DOHH2 (cell line): ENCODE data around the gene RAD51B.

ENCODE experiments used
- H3F3A ChIP-seq: fragments of 200-600 bp; sonication (generic), shearing (Covaris generic); 2 replicates; pipeline ENCODE4 v1.6.0; 2016; ENCODE audit warnings: antibody characterized with exemption, mild to moderate bottlenecking; ENCODE audit not compliant: control insufficient read depth, insufficient read depth
- H3K27ac ChIP-seq: fragments of 200-600 bp; sonication (generic); 2 replicates; pipeline ENCODE4 v1.5.1; 2014; ENCODE audit warnings: low read depth, mild to moderate bottlenecking, low read length, moderate library complexity
- H3K27me3 ChIP-seq: fragments of 200-600 bp; sonication (generic); 2 replicates; pipeline ENCODE4 v1.6.1; 2014; ENCODE audit warnings: mild to moderate bottlenecking, low read length, mixed read lengths; ENCODE audit not compliant: control insufficient read depth
- H3K36me3 ChIP-seq: fragments of 200-600 bp; sonication (generic); 2 replicates; pipeline ENCODE4 v1.6.1; 2014; ENCODE audit warnings: mild to moderate bottlenecking, low read length, moderate library complexity, mixed read lengths; ENCODE audit not compliant: control insufficient read depth
- H3K4me1 ChIP-seq: fragments of 200-600 bp; sonication (generic); 2 replicates; pipeline ENCODE4 v1.6.1; 2014; ENCODE audit warnings: mild to moderate bottlenecking, low read length, mixed read lengths; ENCODE audit not compliant: control insufficient read depth
- H3K4me2 ChIP-seq: fragments of 200-600 bp; sonication (generic); 2 replicates; pipeline ENCODE4 v1.6.0; 2014; ENCODE audit warnings: mild to moderate bottlenecking, low read length, moderate library complexity
- H3K4me3 ChIP-seq: fragments of 200-600 bp; sonication (generic); 2 replicates; pipeline ENCODE4 v1.5.1; 2014; ENCODE audit warnings: mild to moderate bottlenecking, low read length, mixed read lengths
- H3K79me2 ChIP-seq: fragments of 200-600 bp; sonication (generic); 2 replicates; pipeline ENCODE4 v1.6.1; 2014; ENCODE audit warnings: mild to moderate bottlenecking, low read length, mixed read lengths; ENCODE audit not compliant: control insufficient read depth
- H3K9me2 ChIP-seq: fragments of 200-600 bp; sonication (generic); replicated peaks from 2 replicates; pipeline ENCODE4 v1.6.1; 2014; ENCODE audit warnings: mild to moderate bottlenecking, low read length, mixed read lengths; ENCODE audit not compliant: control insufficient read depth
- H3K9me3 ChIP-seq: fragments of 200-600 bp; sonication (generic); 2 replicates; pipeline ENCODE4 v1.6.1; 2014; ENCODE audit warnings: antibody characterized with exemption, low read length, mixed read lengths; ENCODE audit not compliant: control insufficient read depth, insufficient read depth
- H4K20me1 ChIP-seq: fragments of 200-600 bp; sonication (generic); 2 replicates; pipeline ENCODE4 v1.6.0; 2014; ENCODE audit warnings: low read depth, mild to moderate bottlenecking, antibody characterized with exemption, low read length, moderate library complexity; ENCODE audit not compliant: control insufficient read depth, insufficient read depth
- CTCF ChIP-seq: fragments of 200-600 bp; sonication (generic); IDR thresholded peaks from one replicate; pipeline ENCODE4 v1.5.1; 2014; ENCODE audit warnings: antibody characterized with exemption, mild to moderate bottlenecking, low read depth, low read length; ENCODE audit not compliant: poor library complexity, severe bottlenecking
- EZH2phosphoT487 ChIP-seq: fragments of 200-600 bp; sonication (generic); IDR thresholded peaks from 2 replicates; pipeline ENCODE4 v1.6.1; 2017; ENCODE audit warnings: borderline replicate concordance, mild to moderate bottlenecking, antibody characterized with exemption, low read length, moderate library complexity, mixed read lengths

RAD51B gene

GRCh38 chr14:68470361-68470760 is 650.8 kb downstream of the RAD51B start:
- H3K9me3 ChIP-seq = no peaks in the 10 kb centered on the region
- H3F3A ChIP-seq = no peaks in the 10 kb centered on the region
- no peaks in the 10 kb centered on the region for H3K36me3 ChIP-seq
- H3K79me2 ChIP-seq = no peaks in the 10 kb centered on the region
- H3K27ac ChIP-seq = no peak overlapping the region
- H3K4me2 ChIP-seq = no peak overlapping the region
- H3K4me3 ChIP-seq = no peak overlapping the region
- H3K27me3 ChIP-seq = no peaks in the 10 kb centered on the region
- peaks cover 22% of the 10 kb centered on the region for H3K4me1 ChIP-seq
- no peaks in the 10 kb centered on the region for H4K20me1 ChIP-seq
- TF ChIP-seq EZH2phosphoT487 = no peak
- TF ChIP-seq CTCF = no peak
- H3K9me2 ChIP-seq = no peaks in the 10 kb centered on the region

- H3K36me3 ChIP-seq = no peaks in the 10 kb centered on the region
- H3F3A ChIP-seq = no peaks in the 10 kb centered on the region
- no peaks in the 10 kb centered on the region for H3K9me2 ChIP-seq
- no peaks in the 10 kb centered on the region for H4K20me1 ChIP-seq
- H3K27ac ChIP-seq = peak overlapping the region; percentile 36
- H3K9me3 ChIP-seq = no peaks in the 10 kb centered on the region
- peaks cover 32% of the 10 kb centered on the region for H3K4me1 ChIP-seq
- H3K4me2 ChIP-seq = peak overlapping the region; percentile 63
- H3K27me3 ChIP-seq = no peaks in the 10 kb centered on the region
- no peaks in the 10 kb centered on the region for H3K79me2 ChIP-seq
- H3K4me3 ChIP-seq = peak overlapping the region; percentile 32
- TF ChIP-seq EZH2phosphoT487 (no peak), CTCF (no peak)
Observed at GRCh38 chr14:68471029-68471963, 651.7 kb downstream of the RAD51B start.

GRCh38 chr14:68471964-68472508 is 652.5 kb downstream of the RAD51B start:
- H3K4me1 ChIP-seq = peaks cover 39% of the 10 kb centered on the region
- peak overlapping the region; percentile 63 for H3K4me2 ChIP-seq
- no peaks in the 10 kb centered on the region for H3K27me3 ChIP-seq
- no peaks in the 10 kb centered on the region for H3K36me3 ChIP-seq
- no peaks in the 10 kb centered on the region for H3F3A ChIP-seq
- H3K9me2 ChIP-seq = no peaks in the 10 kb centered on the region
- no peaks in the 10 kb centered on the region for H3K9me3 ChIP-seq
- peak overlapping the region; percentile 8 for H3K4me3 ChIP-seq
- peak overlapping the region; percentile 36; the same call in 1 of the 2 replicates for H3K27ac ChIP-seq
- no peaks in the 10 kb centered on the region for H3K79me2 ChIP-seq
- H4K20me1 ChIP-seq = no peaks in the 10 kb centered on the region
- TF ChIP-seq CTCF (no peak), EZH2phosphoT487 (no peak)
